HepG2 (cell line): ENCODE results near the gene PRICKLE2. TPM values are rescaled to one million over a fixed set of nuclear protein-coding genes. Genes with fewer than 3 reads are reported as not detected.

Experiments
- ATAC-seq: fragments of 200-7000 bp; cut with Tn5 transposase; 3 replicates; pipeline ENCODE4 v1.9.1; 2020; ENCODE audit warnings: mild to moderate bottlenecking, moderate library complexity
- BruUV-seq: library from RNA; stranded (reverse); fragments of 400-500 nt; replicated peaks from 2 replicates; lab custom pipeline; 2021; lab: Mats Ljungman, UMichigan
- CTCF ChIA-PET: fragments of 300-600 bp; formaldehyde crosslinking; extraction: SDS; loops from one replicate; lab custom pipeline; 2021; ENCODE audit warnings: low total read pairs, inconsistent platforms, low intra/inter-chr PET ratio; lab: Yijun Ruan, JAX
- POLR2A ChIA-PET: fragments of 350-600 bp; sonication (Branson Sonifier 250); formaldehyde crosslinking; loops from one replicate; lab custom pipeline; 2020; ENCODE audit warnings: antibody characterized with exemption, inconsistent platforms; lab: Yijun Ruan, JAX
- DNase-seq: peaks from one replicate; pipeline ENCODE4 v3.0.0-alpha.2; 2015; ENCODE audit warnings: low spot score
- FAIRE-seq: peaks from 3 replicates; lab custom pipeline; 2011; peaks lifted over from hg19 to GRCh38; lab: Jason Lieb, UNC
- H2AFZ ChIP-seq: one replicate; pipeline ENCODE4 v1.6.1; 2011; ENCODE audit warnings: low read length, inconsistent platforms
- H3K27ac ChIP-seq: fragments of 300-600 bp; 3 replicates; pipeline ENCODE4 v1.8.0; 2011; ENCODE audit warnings: mixed run types, mild to moderate bottlenecking, mixed read lengths, low read length, inconsistent platforms; ENCODE audit not compliant: insufficient read depth; ENCODE audit errors: extremely low read length
- H3K27me3 ChIP-seq, 2 experiments: fragments of 200-600 bp in 1 of 2; 2 replicates in 1 of 2; 3 replicates in 1 of 2; pipeline versions ENCODE4 v1.6.0 to v1.8.0; 2011; ENCODE audit warnings: low read length in 2 of 2, mild to moderate bottlenecking in 2 of 2, moderate library complexity in 2 of 2, inconsistent platforms in 1 of 2; ENCODE audit not compliant: insufficient read depth in 2 of 2, control insufficient read depth in 1 of 2
- H3K36me3 ChIP-seq, 2 experiments: fragments of 200-600 bp in 1 of 2; replicated peaks in 1 of 2; 2 replicates in 1 of 2; 3 replicates in 1 of 2; pipeline versions ENCODE4 v1.5.1 to v1.8.0; 2011; ENCODE audit warnings: low read length in 2 of 2, inconsistent platforms in 1 of 2; ENCODE audit not compliant: insufficient read depth in 2 of 2, control insufficient read depth in 1 of 2
- H3K4me1 ChIP-seq: 2 replicates; pipeline ENCODE4 v1.5.1; 2012; ENCODE audit warnings: low read length, inconsistent platforms; ENCODE audit not compliant: insufficient read depth
- H3K4me2 ChIP-seq: 2 replicates; pipeline ENCODE4 v1.6.0; 2011; ENCODE audit warnings: low read depth, low read length, inconsistent platforms
- H3K4me3 ChIP-seq, 3 experiments: fragments of 200-600 bp in 1 of 3; sonication (generic), shearing (Covaris generic) in 1 of 3; replicated peaks in 1 of 3; 2 replicates each; pipeline ENCODE4 v1.5.1; 2011 to 2016; ENCODE audit warnings: low read length in 3 of 3, inconsistent platforms in 2 of 3, low read depth in 2 of 3, mild to moderate bottlenecking in 2 of 3, control low read depth in 1 of 3, mixed read lengths in 1 of 3; ENCODE audit not compliant: insufficient read depth in 1 of 3
- H3K79me2 ChIP-seq: one replicate; pipeline ENCODE4 v1.6.1; 2011; ENCODE audit warnings: low read length, inconsistent platforms; ENCODE audit not compliant: insufficient read depth
- H3K9ac ChIP-seq: 2 replicates; pipeline ENCODE4 v1.6.0; 2011; ENCODE audit warnings: mild to moderate bottlenecking, low read depth, low read length, inconsistent platforms; ENCODE audit not compliant: insufficient read depth
- H3K9me3 ChIP-seq: 2 replicates; pipeline ENCODE4 v1.5.1; 2012; ENCODE audit warnings: mild to moderate bottlenecking, low read length
- H4K20me1 ChIP-seq: 2 replicates; pipeline ENCODE4 v1.6.0; 2011; ENCODE audit warnings: inconsistent platforms, mild to moderate bottlenecking, low read length, moderate library complexity; ENCODE audit not compliant: insufficient read depth
- CBX1 ChIP-seq: IDR thresholded peaks from one replicate; pipeline ENCODE4 v1.6.1; 2016; ENCODE audit warnings: antibody characterized with exemption, low read depth
- CCDC6 ChIP-seq: sonication (generic); formaldehyde crosslinking; IDR thresholded peaks from 2 replicates; pipeline ENCODE4 v1.8.1; 2022; ENCODE audit warnings: mild to moderate bottlenecking, missing genetic modification reagents, moderate library complexity
- DNMT3B ChIP-seq: conservative IDR thresholded peaks from 2 replicates; pipeline ENCODE4 v1.6.1; 2016; ENCODE audit warnings: missing biosample characterization, control low read depth
- FIP1L1 ChIP-seq: fragments of 200-400 bp; formaldehyde crosslinking; IDR thresholded peaks from 2 replicates; pipeline ENCODE4 v1.6.1; 2018; ENCODE audit warnings: low read depth, mild to moderate bottlenecking, low read length, moderate library complexity, borderline replicate concordance; ENCODE audit not compliant: insufficient read depth
- FOXC1 ChIP-seq: sonication (generic); formaldehyde crosslinking; IDR thresholded peaks from 2 replicates; pipeline ENCODE4 v1.8.0; 2022; ENCODE audit warnings: mild to moderate bottlenecking, missing genetic modification reagents, borderline replicate concordance
- HNRNPUL1 ChIP-seq: fragments of 200-400 bp; formaldehyde crosslinking; IDR thresholded peaks from 2 replicates; pipeline ENCODE4 v1.6.1; 2017; ENCODE audit warnings: low read depth, mild to moderate bottlenecking, low read length, moderate library complexity
- KAT2B ChIP-seq: fragments of 150-350 bp; IDR thresholded peaks from 2 replicates; pipeline ENCODE4 v1.6.1; 2014; ENCODE audit warnings: low read depth, low read length, borderline replicate concordance
- KDM1A ChIP-seq: IDR thresholded peaks from 2 replicates; pipeline ENCODE4 v1.6.1; 2016; ENCODE audit warnings: missing compliant biosample characterization
- KLF12 ChIP-seq: sonication (generic); formaldehyde crosslinking; IDR thresholded peaks from 2 replicates; pipeline ENCODE4 v1.4.0; 2020; ENCODE audit warnings: missing genetic modification reagents, borderline replicate concordance
- MTF2 ChIP-seq: sonication (generic); formaldehyde crosslinking; IDR thresholded peaks from 2 replicates; pipeline ENCODE4 v1.5.0; 2020; ENCODE audit warnings: missing genetic modification reagents, borderline replicate concordance
- SOX5 ChIP-seq: IDR thresholded peaks from 2 replicates; pipeline ENCODE4 v1.6.1; 2016; ENCODE audit warnings: borderline replicate concordance
- ZFP1 ChIP-seq: IDR thresholded peaks from 2 replicates; pipeline ENCODE4 v1.6.1; 2016
- ZFP41 ChIP-seq: sonication (generic); formaldehyde crosslinking; IDR thresholded peaks from 2 replicates; pipeline ENCODE4 v1.4.0; 2020; ENCODE audit warnings: mild to moderate bottlenecking, missing genetic modification reagents, borderline replicate concordance
- ZNF224 ChIP-seq: sonication (generic); formaldehyde crosslinking; IDR thresholded peaks from 2 replicates; pipeline ENCODE4 v1.5.0; 2020; ENCODE audit warnings: mild to moderate bottlenecking, missing genetic modification reagents
- ZNF34 ChIP-seq: sonication (generic); formaldehyde crosslinking; IDR thresholded peaks from 2 replicates; pipeline ENCODE4 v1.4.0; 2020; ENCODE audit warnings: mild to moderate bottlenecking, missing genetic modification reagents, borderline replicate concordance
- ZNF367 ChIP-seq: sonication (generic); formaldehyde crosslinking; IDR thresholded peaks from 2 replicates; pipeline ENCODE4 v1.4.0; 2020; ENCODE audit warnings: missing genetic modification reagents, borderline replicate concordance
- WGBS: methylation state at CpG from one replicate; pipeline ENCODE4 v1.1.6; 2017; ENCODE audit warnings: low lambda C conversion rate; 5-methylcytosine and 5-hydroxymethylcytosine counted together
- in situ Hi-C: cut with HindIII; loops from 2 replicates; pipeline ENCODE4 v1.10.0; 2017; ENCODE audit warnings: low pct_unique_long_range_greater_than_20kb; ENCODE audit not compliant: extremely low pct_ligation_motif_present
- intact Hi-C: fragments of 100-400 bp; cut with micrococcal nuclease; formaldehyde crosslinking; loops from one replicate; pipeline ENCODE4 v1.10.0; 2022; ENCODE audit not compliant: unreplicated experiment
- polyA plus RNA-seq, 8 experiments: library from polyadenylated mRNA; depleted of rRNA in 3 of 8; stranded (reverse) in 7 of 8; unstranded in 1 of 8; fragments of >200 nt; fragmentation: Illumina TruSeq in 4 of 8; extraction: Trizol in 4 of 8; gene quantifications; 2 replicates each; pipeline versions ENCODE4 v1.2.1 to v1.2.3, GENCODE V29; 2011 to 2016; ENCODE audit warnings: low read depth in 4 of 8, missing spikeins in 1 of 8, mixed read lengths in 1 of 8; ENCODE audit not compliant: insufficient read depth in 1 of 8
- total RNA-seq, 5 experiments: library from RNA; depleted of rRNA; stranded (reverse); fragments of >200 nt; fragmentation: Illumina TruSeq; extraction: Trizol; gene quantifications; 2 replicates each; pipeline ENCODE4 v1.2.3, GENCODE V29; 2016; ENCODE audit warnings: low read depth in 1 of 5
- TF ChIP-seq, protein P1 (sequence below): sonication (generic); formaldehyde crosslinking; IDR thresholded peaks from 2 replicates; pipeline ENCODE4 v1.4.0; 2020; ENCODE audit warnings: missing genetic modification reagents
- TF ChIP-seq, protein P2 (sequence below): sonication (generic); formaldehyde crosslinking; IDR thresholded peaks from 2 replicates; pipeline ENCODE4 v1.5.0; 2020; ENCODE audit warnings: mild to moderate bottlenecking, missing genetic modification reagents

PRICKLE2 gene
- total and polyA plus RNA-seq, 2 of the 13 experiments (the other 11 are each of a cell fraction or from before 2014, with no cell fraction given): 0.01 to 0.07 TPM

DNA sequence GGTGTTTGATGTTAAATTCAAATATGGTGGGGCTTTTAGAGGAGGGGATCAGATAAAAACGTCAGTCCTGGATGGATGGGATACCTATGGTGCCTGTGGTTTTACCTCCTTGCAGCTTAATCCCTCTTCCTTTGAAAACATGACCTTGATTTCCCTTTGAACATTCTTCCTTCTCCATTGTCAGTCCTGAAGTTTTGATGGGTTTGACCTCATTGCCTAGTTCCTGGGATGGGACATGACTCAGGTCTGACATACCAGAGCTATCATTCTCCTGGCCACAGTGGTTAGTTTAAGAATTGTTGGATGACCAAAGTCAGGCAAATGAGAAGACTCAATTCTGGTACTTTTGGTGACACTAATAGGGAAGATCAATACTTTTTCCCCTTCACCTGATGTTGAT is 87.2 kb downstream of the PRICKLE2 start (continued):
- TF ChIP-seq, protein P1, sequence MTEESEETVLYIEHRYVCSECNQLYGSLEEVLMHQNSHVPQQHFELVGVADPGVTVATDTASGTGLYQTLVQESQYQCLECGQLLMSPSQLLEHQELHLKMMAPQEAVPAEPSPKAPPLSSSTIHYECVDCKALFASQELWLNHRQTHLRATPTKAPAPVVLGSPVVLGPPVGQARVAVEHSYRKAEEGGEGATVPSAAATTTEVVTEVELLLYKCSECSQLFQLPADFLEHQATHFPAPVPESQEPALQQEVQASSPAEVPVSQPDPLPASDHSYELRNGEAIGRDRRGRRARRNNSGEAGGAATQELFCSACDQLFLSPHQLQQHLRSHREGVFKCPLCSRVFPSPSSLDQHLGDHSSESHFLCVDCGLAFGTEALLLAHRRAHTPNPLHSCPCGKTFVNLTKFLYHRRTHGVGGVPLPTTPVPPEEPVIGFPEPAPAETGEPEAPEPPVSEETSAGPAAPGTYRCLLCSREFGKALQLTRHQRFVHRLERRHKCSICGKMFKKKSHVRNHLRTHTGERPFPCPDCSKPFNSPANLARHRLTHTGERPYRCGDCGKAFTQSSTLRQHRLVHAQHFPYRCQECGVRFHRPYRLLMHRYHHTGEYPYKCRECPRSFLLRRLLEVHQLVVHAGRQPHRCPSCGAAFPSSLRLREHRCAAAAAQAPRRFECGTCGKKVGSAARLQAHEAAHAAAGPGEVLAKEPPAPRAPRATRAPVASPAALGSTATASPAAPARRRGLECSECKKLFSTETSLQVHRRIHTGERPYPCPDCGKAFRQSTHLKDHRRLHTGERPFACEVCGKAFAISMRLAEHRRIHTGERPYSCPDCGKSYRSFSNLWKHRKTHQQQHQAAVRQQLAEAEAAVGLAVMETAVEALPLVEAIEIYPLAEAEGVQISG: no peak
- TF ChIP-seq ZFP41 (CRISPR knock-in tag) (no peak), HNRNPUL1 (no peak), DNMT3B (CRISPR knock-in tag) (no peak), ZNF367 (CRISPR knock-in tag) (no peak)

DNA sequence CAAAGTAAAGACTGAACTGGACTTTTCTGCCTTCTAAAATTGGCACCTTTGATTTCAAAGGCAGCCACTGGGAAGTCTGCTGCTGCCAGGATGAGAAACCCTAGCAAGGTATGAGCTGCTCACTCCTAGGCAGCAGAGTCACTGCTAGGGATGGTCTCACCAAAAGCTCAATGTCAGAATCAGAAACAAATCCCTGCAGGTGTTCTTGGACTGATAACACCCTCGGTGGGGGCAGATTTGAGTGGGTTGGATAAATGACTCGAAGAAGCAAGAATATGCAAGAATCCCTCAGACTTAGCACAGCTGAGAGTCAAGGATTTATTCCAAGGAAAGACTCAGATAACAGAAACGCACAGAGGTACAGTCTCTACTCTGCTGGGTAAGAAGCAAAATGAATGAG is 90.4 kb downstream of the PRICKLE2 start:
- H3K27ac ChIP-seq: no peak overlapping the region
- CTCF ChIA-PET: no interaction called here
- TF ChIP-seq SOX5 (CRISPR knock-in tag) (no peak), CBX1 (no peak), ZFP1 (CRISPR knock-in tag) (no peak), FOXC1 (CRISPR knock-in tag) (no peak), CCDC6 (no peak), KAT2B (no peak), KLF12 (CRISPR knock-in tag) (no peak), ZNF34 (CRISPR knock-in tag) (no peak), FIP1L1 (no peak), MTF2 (CRISPR knock-in tag) (no peak), ZNF224 (CRISPR knock-in tag) (no peak), KDM1A (no peak)
- TF ChIP-seq, protein P2, sequence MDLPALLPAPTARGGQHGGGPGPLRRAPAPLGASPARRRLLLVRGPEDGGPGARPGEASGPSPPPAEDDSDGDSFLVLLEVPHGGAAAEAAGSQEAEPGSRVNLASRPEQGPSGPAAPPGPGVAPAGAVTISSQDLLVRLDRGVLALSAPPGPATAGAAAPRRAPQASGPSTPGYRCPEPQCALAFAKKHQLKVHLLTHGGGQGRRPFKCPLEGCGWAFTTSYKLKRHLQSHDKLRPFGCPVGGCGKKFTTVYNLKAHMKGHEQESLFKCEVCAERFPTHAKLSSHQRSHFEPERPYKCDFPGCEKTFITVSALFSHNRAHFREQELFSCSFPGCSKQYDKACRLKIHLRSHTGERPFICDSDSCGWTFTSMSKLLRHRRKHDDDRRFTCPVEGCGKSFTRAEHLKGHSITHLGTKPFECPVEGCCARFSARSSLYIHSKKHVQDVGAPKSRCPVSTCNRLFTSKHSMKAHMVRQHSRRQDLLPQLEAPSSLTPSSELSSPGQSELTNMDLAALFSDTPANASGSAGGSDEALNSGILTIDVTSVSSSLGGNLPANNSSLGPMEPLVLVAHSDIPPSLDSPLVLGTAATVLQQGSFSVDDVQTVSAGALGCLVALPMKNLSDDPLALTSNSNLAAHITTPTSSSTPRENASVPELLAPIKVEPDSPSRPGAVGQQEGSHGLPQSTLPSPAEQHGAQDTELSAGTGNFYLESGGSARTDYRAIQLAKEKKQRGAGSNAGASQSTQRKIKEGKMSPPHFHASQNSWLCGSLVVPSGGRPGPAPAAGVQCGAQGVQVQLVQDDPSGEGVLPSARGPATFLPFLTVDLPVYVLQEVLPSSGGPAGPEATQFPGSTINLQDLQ (CRISPR knock-in tag): no peak

More for the DNA sequence above, 90.4 kb downstream of the PRICKLE2 start:
- H4K20me1 ChIP-seq: no peaks in the 10 kb centered on the region
- H3K9ac ChIP-seq: no peak overlapping the region
- no peak for DNase-seq
- no peaks in the 10 kb centered on the region for H3K27me3 ChIP-seq
- WGBS: 5% methylated on average over 3 of the region's 3 CpGs
- no TSS peak for BruUV-seq
- H3K9me3 ChIP-seq: no peaks in the 10 kb centered on the region
- no peak overlapping the region for H3K4me2 ChIP-seq
- in situ Hi-C loops: no loop called here
- no peak overlapping the region for H2AFZ ChIP-seq
- no peaks in the 10 kb centered on the region for H3K4me1 ChIP-seq
- no peak overlapping the region for H3K4me3 ChIP-seq
- intact Hi-C loops: no loop called here
- H3K36me3 ChIP-seq: no peaks in the 10 kb centered on the region
- H3K79me2 ChIP-seq: no peaks in the 10 kb centered on the region
- FAIRE-seq: no peak
- ATAC-seq: no peak
- POLR2A ChIA-PET: no interaction called here
